ENCODE results near the gene TMEM250.

- TF ChIP-seq CTCF (conservative IDR thresholded peaks at IDR 0.05; ENCODE audit: low read depth, low read length) (no peak), EZH2 (IDR thresholded peaks at IDR 0.05; ENCODE audit: borderline replicate concordance, low read depth, low read length, poor library complexity, severe bottlenecking) (no peak)
Measured at GRCh38 chr9:136104488-136104800, 14.2 kb downstream of the TMEM250 start.
